GM10248 (cell line): Measurements from ENCODE around the gene MRPL12.

Experiments used
- CTCF ChIA-PET: fragments of 300-600 bp; sonication (Branson Sonifier 250); formaldehyde crosslinking; extraction: SDS; loops from one replicate; lab custom pipeline; 2021; ENCODE audit warnings: antibody characterized with exemption; lab: Yijun Ruan, JAX
- POLR2A ChIA-PET: fragments of 350-650 bp; sonication (Branson Sonifier 250); formaldehyde crosslinking; extraction: SDS; loops from one replicate; lab custom pipeline; 2020; ENCODE audit warnings: antibody characterized with exemption; lab: Yijun Ruan, JAX
- DNase-seq: peaks from one replicate; pipeline ENCODE4 v3.0.0; 2012; ENCODE audit errors: extremely low spot score
- TF ChIP-seq, protein P1 (sequence below): IDR thresholded peaks from 2 replicates; pipeline ENCODE4 v1.5.1; 2012; ENCODE audit warnings: mild to moderate bottlenecking, low read depth; ENCODE audit errors: extremely low read depth, missing control alignments, control extremely low read depth

MRPL12 gene

DNA sequence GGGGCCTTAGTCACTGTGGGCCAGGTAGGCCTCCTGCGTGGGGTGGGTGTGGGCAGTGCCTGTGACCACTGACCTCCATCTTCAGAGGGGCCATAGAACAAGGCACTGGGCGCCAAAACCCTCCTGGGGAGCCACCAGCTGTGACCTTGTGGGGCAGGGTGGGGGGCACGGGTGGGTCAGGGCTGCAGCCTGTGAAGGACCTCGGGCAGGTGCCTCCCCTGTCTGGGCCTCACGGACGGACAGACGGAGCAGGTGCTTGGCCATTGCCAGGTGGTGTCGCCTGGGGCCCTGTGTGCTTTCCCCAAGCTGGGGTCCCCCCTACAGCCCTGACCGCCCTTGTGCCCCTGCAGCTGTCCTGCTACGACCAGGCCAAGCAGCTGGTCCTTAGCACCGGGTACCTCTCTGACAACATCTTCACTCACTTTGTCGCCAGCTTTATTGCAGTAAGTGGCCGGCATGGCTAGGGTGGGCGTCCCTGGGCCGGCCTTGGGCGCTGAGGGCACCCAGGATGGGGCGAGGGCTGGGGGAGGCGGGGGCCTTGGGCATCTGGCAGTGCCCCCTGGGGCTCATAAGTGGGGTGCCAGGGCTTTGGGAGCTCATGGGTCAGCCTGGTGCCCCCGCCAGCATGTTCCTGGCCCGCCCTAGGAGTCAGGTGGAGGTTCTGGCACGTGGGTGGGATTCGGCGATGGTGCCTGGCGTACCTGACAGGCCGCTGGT, 14.0 kb downstream of the MRPL12 start:
- DNase-seq: no peak
- TF ChIP-seq, protein P1, sequence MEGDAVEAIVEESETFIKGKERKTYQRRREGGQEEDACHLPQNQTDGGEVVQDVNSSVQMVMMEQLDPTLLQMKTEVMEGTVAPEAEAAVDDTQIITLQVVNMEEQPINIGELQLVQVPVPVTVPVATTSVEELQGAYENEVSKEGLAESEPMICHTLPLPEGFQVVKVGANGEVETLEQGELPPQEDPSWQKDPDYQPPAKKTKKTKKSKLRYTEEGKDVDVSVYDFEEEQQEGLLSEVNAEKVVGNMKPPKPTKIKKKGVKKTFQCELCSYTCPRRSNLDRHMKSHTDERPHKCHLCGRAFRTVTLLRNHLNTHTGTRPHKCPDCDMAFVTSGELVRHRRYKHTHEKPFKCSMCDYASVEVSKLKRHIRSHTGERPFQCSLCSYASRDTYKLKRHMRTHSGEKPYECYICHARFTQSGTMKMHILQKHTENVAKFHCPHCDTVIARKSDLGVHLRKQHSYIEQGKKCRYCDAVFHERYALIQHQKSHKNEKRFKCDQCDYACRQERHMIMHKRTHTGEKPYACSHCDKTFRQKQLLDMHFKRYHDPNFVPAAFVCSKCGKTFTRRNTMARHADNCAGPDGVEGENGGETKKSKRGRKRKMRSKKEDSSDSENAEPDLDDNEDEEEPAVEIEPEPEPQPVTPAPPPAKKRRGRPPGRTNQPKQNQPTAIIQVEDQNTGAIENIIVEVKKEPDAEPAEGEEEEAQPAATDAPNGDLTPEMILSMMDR: no peak
- POLR2A ChIA-PET: interaction anchor here (0.6 kb wide), 1 partner anchor 18 kb away, joined by 6 read pairs; no protein-coding TSS in a partner anchor
- CTCF ChIA-PET: no interaction called here

DNA sequence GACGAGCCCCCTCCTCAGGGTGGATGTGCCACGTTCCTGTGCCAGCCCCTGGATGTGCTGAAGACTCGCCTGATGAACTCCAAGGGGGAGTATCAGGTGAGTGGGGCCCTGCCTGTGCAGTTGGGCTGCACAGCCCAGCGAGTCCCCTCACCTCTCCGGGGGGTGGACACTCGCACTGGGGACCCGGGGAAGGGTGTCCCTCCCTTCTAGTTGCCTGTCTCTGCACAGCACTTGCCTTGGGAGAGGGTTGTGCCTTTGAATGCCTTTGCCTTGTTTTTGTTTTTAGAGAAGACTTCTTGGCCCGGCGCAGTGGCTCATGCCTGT, 14.6 kb downstream of the MRPL12 start:
- CTCF ChIA-PET: no interaction called here
- DNase-seq: no peak
- POLR2A ChIA-PET: no interaction called here
- TF ChIP-seq, protein P1: no peak

DNA sequence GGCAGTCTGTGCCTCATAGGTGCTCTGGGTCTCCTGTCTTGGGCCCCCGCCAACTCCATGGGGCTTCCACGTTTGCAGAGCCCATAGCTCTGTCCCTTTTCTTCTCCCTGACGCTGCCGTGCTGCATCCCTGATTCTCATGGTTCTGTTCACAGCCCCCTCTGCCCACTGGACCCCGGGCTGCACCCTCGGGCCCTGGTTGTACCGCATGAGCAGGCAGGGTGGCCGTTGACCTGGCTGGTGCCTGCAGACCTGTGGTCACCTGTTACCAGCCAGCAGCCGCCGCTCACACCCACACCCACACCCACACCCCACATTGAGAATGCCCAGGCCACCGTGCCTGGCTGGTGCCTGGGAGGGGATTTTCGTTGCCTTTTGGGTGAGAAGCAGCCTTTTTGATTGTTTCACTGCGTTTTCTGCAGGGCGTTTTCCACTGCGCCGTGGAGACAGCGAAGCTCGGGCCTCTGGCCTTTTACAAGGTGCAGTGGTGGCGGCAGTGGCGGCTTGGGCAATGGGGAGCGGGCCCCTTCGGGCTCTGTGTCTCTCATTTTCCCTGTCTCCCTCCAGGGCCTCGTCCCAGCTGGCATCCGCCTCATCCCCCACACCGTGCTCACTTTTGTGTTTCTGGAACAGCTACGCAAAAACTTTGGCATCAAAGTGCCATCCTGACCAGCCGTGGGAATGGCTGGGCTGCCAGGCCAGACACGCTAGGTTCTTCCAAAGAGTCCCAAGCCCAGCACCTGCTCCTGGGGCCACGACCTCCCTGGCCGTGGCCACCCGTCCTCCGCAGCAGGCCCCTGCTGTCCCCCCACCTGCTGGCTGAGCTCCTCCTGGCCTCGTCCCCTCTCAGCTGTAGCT, 16.5 kb downstream of the MRPL12 start:
- POLR2A ChIA-PET: no interaction called here
- CTCF ChIA-PET: interaction anchor here (0.7 to 1.2 kb wide), 2 partner anchors 83 to 88 kb away, joined by 3 read pairs; no protein-coding TSS in a partner anchor
- TF ChIP-seq, protein P1: no peak

DNA sequence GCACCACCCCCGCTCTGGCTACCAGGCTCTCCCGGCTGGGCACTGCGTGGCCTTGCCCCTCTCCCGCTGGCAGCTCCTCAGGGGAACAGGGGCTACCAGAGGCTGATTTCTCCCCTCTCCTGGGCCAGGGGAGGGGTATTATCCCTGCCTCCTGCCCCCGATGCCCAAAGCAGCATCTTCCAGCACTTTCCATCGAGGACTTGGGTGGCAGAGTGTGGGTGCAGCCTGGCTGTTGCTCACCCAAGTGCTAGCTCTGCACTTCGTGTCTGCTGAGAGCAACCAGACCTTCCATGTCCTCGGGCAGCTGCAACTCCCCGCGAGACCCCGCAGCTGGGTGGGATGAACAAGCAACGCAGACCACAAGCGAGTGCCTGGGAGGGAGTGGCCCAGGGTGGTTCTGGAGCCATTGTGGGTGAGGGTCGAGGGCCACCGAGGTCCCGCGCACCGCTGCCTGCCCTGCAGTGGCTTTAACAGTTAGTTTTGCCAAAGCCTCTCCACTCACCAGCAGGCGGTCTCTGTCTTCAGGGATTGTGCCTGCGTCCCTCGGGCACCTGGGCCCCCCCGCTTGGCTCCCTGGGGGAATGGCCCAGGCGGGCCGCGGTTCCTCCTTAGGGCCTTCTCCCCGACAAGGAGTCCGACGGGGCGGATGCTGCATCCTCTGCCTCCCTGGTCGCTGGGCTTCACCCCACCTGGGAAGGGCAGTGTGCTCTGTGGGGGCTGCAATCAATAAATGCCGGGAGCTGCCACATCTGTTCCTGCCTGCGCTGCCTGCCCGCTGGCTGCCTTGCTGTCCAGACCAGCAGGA, 17.3 kb downstream of the MRPL12 start:
- POLR2A ChIA-PET: no interaction called here
- TF ChIP-seq, protein P1: no peak
- CTCF ChIA-PET: interaction anchor here (1.2 kb wide), 1 partner anchor 82 kb away, joined by 3 read pairs; no protein-coding TSS in a partner anchor
- DNase-seq: no peak

More for the DNA sequence above, 16.5 kb downstream of the MRPL12 start:
- DNase-seq: no peak

DNA sequence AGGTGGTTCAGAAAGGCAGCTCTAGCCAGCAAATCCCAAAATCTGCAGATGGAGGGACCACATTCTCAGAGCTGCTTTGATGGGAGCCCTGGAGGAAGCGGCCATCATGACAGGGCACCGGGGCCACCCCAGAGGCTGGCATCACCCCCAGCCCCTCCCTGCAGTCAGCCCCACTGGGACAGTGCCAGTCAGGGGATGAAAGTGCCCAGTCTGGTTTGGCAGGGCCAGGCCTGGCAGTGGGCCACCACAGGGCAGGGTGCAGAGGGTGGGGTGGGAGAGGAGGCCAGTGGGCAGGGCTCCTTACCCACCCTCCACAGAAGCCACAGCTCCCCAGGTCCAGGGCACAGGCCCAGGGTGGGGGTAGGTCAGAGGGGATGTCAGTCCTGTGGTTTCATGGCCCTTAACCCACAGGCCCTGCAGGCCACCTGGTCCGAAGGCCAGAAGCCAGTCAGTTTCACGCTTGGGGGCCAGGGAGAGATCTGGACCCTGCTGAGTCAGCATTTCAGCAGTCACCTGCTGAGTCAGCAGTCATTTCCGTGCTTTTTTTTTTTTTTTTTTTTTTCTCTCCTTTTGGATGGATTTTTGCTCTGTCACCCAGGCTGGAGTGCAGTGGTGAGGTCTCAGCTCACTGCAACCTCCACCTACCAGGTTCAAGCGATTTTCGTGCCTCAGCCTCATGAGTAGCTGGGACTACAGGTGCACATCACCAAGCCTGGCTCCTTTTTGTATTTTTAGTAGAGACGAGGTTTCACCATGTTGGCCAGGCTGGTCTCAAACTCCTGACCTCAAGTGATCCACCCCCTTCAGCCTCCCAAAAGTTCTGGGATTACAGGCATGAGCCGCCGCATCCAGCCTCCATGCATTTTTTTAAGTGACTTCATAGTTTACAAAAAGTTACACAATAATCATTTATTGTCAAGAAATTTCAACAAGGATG, 19.3 kb downstream of the MRPL12 start:
- ChIA-PET POLR2A (no interaction called here), CTCF (interaction anchor here (0.9 to 1.1 kb wide), 2 partner anchors 11 to 13 kb away, joined by 3 to 4 read pairs; no protein-coding TSS in a partner anchor)
- DNase-seq: no peak
- TF ChIP-seq, protein P1: no peak
